Measurements from ENCODE around the gene DOK1.

DOK1 gene

GRCh38 chr2:74603282-74604000 lies 48.9 kb downstream of the DOK1 start:
- no peak for DNase-seq

DNA sequence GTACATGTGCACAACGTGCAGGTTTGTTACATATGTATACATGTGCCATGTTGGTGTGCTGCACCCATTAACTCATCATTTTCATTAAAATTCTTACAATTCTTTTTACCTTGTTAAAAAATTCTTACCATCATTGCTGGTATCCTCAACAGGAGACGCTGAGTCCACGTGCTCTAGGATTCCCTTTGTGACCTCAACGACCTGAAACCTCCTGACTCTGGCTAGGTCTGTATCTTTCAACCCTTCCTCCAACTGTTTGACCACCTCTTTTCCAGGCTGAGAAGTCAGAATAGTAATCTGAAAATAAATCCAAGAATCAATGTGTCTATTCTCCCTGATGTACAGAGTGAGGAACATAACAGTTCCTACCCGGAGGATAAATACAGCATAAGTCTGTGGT lies 52.4 kb downstream of the DOK1 start:
- DNase-seq: no peak

All from SIG-M5 (cell line).